Stimulated activated naive CD8-positive, alpha-beta T cell treated with anti-CD3 and anti-CD28 coated beads, Interleukin-15, Interleukin-2, amounts not matched to agents 100 ng/mL and 50 ng/mL, for 24 hours (primary cell): Measurements from ENCODE around the gene ATXN10.

Experiments used
- H3K27ac Mint-ChIP-seq: one replicate; pipeline ENCODE4 v1.8.0; 2021; ENCODE audit warnings: mild to moderate bottlenecking, mixed read lengths
- H3K27me3 Mint-ChIP-seq: one replicate; pipeline ENCODE4 v1.8.0; 2021; ENCODE audit warnings: mixed read lengths
- H3K36me3 Mint-ChIP-seq: one replicate; pipeline ENCODE4 v1.8.0; 2021; ENCODE audit warnings: low read depth, mixed read lengths
- H3K4me1 Mint-ChIP-seq: one replicate; pipeline ENCODE4 v1.8.0; 2021; ENCODE audit warnings: low read depth, mixed read lengths
- H3K4me3 Mint-ChIP-seq: one replicate; pipeline ENCODE4 v1.8.0; 2021; ENCODE audit warnings: mild to moderate bottlenecking, mixed read lengths
- H3K9me3 Mint-ChIP-seq: one replicate; pipeline ENCODE4 v1.8.0; 2021; ENCODE audit warnings: mixed read lengths

Gene ATXN10

DNA sequence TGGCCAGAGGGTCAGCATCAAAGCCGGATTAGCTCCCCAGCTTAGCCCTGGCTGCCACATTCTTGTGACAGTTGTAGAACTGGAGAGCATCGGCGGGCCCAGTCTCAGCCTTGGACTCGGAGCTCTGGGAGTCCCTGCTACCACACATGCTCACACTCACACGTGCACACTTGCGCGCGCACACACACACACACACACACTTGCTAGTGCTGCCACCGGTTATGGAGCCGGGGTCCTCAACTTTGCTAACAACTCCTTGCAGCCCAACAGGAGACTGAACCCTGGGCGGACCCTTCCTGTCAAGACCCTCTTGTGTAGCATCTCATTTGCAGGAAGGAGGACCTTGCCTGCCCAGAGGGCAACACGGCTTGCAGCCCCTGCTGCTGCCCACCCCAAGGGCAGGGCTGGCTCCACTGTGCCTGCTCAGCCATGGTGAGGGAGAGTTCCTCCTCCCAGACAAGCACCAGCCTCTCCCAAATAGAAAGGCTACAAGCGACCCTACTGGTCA is 197.8 kb downstream of the ATXN10 start:
- no peak overlapping the region for H3K27ac Mint-ChIP-seq
- H3K4me1 Mint-ChIP-seq: peaks cover 3% of the 10 kb centered on the region
- H3K9me3 Mint-ChIP-seq: peaks cover 9% of the 10 kb centered on the region
- no peaks in the 10 kb centered on the region for H3K36me3 Mint-ChIP-seq
- H3K4me3 Mint-ChIP-seq: no peak overlapping the region
- H3K27me3 Mint-ChIP-seq: peaks cover 49% of the 10 kb centered on the region

DNA sequence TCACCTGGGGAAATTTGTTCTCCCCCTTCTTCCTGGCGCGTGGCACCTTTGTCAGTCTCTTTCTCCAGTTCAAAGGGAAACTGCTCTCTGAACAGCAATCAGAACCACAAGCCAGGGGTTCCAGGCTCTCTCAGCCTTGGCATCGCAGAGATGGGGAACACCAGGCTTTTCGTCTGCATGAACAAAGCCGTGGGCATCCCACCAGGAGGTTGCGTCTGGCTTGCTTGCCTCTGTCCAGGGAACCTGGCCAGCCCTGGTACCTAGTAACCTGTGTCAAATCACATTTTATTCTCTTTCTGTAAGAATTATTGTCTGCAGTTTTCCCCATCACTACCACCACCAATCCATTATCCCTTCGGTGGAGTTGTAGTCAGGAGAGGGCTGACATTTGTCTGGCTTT is 198.4 kb downstream of the ATXN10 start:
- Mint-ChIP-seq H3K27ac (no peak overlapping the region), H3K9me3 (peaks cover 9% of the 10 kb centered on the region), H3K4me3 (no peak overlapping the region), H3K4me1 (no peaks in the 10 kb centered on the region), H3K36me3 (no peaks in the 10 kb centered on the region), H3K27me3 (peaks cover 46% of the 10 kb centered on the region)

DNA sequence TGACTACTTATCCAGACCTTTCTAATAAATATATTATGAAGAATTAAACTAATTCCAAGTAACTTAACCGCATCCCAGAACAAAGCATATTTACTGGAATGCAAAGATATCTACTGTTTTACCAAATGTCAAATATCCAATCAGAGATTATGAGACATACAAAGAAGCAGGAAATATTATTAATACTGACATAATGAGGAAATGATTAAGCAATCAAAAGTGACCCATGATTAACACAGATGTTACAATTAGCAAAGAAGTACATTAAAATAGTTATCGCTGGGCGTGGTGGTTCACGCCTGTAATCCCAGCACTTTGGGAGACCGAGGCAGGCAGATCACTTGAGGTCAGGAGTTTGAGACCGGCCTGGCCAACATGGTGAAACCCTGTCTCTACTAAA is 200.1 kb downstream of the ATXN10 start:
- Mint-ChIP-seq H3K9me3 (peaks cover 9% of the 10 kb centered on the region), H3K36me3 (no peaks in the 10 kb centered on the region), H3K27ac (no peak overlapping the region), H3K4me3 (no peak overlapping the region), H3K4me1 (no peaks in the 10 kb centered on the region), H3K27me3 (peaks cover 40% of the 10 kb centered on the region)

DNA sequence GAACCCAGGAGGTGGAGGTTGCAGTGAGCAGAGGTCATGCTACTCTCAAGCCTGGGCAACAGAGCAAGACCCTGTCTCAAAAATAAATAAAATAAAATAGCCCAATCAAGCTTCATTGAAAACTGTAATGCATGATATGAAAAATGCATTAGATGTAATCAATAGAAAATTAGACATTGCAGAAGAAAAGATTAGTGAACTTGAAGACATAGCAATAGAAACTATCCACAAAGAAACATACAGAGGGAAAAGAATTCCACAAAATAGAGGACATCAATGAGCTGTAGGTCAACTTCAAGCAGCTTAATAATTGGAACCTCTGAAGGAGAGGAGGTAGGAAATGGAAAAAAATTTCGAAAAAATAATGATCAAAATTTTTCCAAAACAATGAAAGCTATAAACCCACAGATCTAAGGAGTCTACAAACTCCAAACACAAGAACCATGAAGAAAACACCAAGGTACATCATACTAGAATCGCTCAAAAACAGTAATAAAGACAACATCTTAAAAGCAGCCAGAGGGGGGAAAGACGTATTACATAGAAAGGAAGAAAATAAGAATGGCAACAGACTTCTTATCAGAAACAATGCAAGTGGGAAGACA is 201.1 kb downstream of the ATXN10 start:
- Mint-ChIP-seq H3K4me1 (no peaks in the 10 kb centered on the region), H3K36me3 (no peaks in the 10 kb centered on the region)

DNA sequence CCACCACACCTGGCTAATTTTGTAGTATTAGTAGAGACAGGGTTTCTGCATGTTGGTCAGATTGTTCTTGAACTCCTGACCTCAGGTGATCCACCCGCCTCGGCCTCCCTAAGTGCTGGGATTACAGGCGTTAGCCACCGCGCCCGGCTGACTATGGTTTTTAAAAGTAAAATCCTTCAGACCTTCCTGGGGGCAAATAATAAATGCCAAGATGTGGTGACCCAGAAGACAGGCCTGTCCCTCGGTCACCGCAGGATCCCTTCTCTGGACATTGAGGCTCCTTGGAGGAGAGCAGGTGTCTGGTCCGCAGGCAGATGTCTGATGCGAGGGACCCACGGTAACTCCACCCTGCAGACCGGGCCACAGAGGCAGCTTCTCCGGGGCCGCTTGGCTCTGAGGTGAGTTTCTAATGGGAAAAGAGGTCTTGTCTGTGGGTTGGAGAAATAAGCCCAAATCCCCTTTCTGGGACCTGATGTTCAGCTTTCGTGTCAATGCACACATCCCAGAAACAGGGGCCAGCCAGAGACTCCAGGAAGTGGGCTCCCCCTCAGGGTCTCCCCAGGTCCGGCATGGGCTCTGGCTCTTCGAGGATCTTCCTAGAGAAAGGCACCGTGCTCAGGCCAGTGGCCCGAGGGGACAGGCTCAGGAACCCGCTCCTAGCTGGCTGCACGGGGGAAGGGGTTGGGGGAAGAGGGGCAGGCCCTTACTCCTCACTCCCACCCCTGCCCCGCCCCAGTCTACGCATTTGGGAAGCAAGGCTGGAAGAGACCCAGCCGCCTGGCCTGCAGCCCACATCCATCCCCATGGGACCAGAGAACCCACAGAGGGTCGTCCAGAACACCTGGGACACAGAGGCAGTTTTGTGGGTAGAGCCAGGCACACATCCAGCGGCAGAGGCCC is 204.8 kb downstream of the ATXN10 start:
- H3K27me3 Mint-ChIP-seq: peaks cover 40% of the 10 kb centered on the region
- no peak overlapping the region for H3K27ac Mint-ChIP-seq
- H3K4me3 Mint-ChIP-seq: no peak overlapping the region
- H3K4me1 Mint-ChIP-seq: no peaks in the 10 kb centered on the region
- H3K36me3 Mint-ChIP-seq: no peaks in the 10 kb centered on the region
- peaks cover 9% of the 10 kb centered on the region for H3K9me3 Mint-ChIP-seq

More for the DNA sequence above, 201.1 kb downstream of the ATXN10 start:
- Mint-ChIP-seq H3K9me3 (peaks cover 9% of the 10 kb centered on the region), H3K27me3 (peaks cover 39% of the 10 kb centered on the region), H3K4me3 (no peak overlapping the region), H3K27ac (no peak overlapping the region)

DNA sequence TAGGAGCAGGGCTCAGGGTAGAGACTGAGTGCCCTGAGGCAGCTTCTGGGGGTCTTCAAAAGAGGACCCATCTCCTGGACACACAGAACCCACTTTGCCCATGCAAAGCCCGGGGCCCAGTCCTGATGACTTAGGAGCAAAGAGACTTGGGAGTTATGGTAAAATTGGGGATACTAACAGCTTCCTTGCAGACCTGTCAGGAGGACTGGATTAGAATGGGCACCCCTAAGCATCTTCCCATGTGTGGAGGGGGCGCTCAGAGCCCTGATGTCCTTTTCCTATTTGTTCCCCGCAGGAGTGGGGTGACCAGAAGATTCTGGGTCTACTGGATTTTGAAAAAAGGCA is 205.4 kb downstream of the ATXN10 start:
- Mint-ChIP-seq H3K27me3 (peaks cover 46% of the 10 kb centered on the region), H3K4me3 (no peak overlapping the region)

DNA sequence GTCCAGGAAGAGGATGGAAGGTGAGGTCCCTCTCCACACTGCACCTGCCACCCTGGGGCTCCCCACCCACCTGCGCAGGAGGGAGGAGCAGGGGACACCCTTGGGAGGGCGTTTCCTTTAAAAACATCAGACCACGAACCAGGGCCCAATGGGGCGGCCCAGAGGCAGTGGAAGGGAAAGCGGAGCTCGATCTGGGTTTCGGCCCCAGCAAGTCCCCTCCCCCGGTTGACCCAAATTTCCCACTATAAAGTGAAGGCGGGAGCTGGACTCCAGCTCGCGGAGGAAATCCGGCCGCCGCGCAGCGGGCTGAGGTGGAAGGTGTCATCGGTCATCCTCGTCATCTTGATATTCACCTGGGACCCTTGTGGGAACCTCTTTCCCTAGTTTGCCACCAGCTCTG is 206.0 kb downstream of the ATXN10 start:
- Mint-ChIP-seq H3K27me3 (peaks cover 49% of the 10 kb centered on the region), H3K4me1 (no peaks in the 10 kb centered on the region), H3K4me3 (no peak overlapping the region), H3K36me3 (no peaks in the 10 kb centered on the region), H3K27ac (no peak overlapping the region), H3K9me3 (peaks cover 8% of the 10 kb centered on the region)

More for the DNA sequence above, 205.4 kb downstream of the ATXN10 start:
- no peaks in the 10 kb centered on the region for H3K4me1 Mint-ChIP-seq
- H3K9me3 Mint-ChIP-seq: peaks cover 9% of the 10 kb centered on the region
- no peak overlapping the region for H3K27ac Mint-ChIP-seq
- H3K36me3 Mint-ChIP-seq: no peaks in the 10 kb centered on the region

DNA sequence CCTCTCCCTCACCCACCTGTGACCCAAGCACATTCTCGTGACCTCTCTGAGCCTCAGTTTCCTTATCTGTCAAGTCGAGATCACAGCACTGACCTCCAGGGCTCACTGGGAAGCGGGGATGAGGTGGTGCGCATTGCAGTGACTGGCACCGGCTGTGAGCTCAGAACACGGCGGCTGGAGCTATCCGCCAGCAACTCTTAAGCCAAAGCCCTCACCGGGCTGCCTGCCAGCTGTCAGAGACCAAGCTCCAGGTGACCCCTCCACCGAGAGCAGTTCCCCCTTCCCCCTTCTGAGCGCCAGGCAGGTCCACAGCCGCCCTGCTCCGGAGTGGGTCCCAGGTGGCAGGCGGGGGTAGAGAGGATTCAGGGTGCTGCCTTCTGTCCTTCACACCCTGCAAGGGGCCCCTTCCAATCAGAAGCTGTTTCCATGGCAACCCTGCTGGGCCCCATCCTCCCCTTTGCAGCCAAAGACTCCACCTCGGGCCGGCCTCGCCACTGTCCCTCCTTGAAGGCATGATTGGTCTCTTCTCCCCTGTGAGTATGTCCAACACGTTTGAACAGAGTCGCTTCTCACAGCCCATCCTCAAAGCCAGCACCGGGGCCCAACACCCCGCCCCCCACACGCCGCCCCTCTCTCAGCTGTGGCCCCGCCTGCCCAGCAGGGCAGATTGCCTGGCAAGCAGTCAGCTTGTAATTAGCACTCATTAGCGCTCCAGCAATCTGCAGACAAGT is 206.6 kb downstream of the ATXN10 start:
- Mint-ChIP-seq H3K4me3 (no peak overlapping the region), H3K9me3 (peaks cover 2% of the 10 kb centered on the region), H3K27ac (no peak overlapping the region), H3K36me3 (no peaks in the 10 kb centered on the region), H3K4me1 (no peaks in the 10 kb centered on the region), H3K27me3 (peaks cover 46% of the 10 kb centered on the region)

DNA sequence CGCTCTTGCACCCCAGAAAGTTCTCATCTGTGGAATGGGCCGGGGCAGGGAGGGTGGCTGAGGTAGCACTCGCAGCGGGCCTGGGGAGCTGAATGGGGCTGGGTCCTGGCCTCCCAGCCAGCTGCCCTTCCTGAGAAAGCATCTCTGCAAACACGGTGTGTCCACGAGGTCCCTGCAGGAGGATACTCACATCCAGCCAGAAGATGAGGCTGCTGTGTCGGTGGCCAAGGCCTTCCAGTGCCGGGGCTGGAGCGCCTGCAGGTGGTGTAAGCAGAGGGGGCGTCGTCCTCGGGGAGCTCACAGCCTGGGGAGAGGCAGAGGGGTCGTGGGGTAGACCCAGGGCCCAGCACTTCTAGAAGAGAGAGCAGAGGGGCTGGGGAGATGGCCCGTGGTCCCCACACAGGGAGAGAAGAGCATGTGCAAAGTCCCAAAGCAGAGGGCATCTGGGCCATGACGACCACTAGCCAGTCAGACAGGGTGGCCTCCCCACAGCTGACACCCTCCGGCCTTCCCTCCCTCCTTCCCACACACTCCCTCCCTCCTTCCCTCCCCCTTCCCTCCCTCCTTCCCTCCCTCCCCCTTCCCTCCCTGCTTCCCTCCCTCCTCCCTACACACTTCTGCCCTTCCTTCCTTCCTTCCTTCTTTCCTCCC is 207.4 kb downstream of the ATXN10 start:
- Mint-ChIP-seq H3K9me3 (no peaks in the 10 kb centered on the region), H3K4me3 (no peak overlapping the region), H3K27me3 (peaks cover 43% of the 10 kb centered on the region), H3K4me1 (no peaks in the 10 kb centered on the region), H3K27ac (no peak overlapping the region), H3K36me3 (no peaks in the 10 kb centered on the region)

DNA sequence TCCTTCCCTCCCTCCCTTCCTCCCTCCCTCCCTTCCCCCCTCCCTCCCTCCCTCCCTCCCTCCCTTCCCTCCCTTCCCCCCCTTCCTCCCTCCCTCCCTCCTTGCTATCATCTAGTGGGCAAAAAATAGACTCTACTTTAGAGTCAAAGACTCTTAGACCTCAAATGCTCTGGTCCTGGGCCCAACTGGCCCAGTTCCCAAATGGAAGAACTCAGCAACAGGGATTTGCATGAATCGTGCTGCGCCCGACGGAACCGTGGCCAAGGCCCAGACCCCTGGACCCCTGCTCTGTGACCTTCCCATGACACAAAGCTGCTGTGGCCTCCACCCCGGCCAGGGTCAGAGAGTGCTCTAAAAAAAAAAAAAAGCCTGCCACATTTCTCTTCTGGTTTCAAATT is 207.9 kb downstream of the ATXN10 start:
- no peak overlapping the region for H3K27ac Mint-ChIP-seq
- no peak overlapping the region for H3K4me3 Mint-ChIP-seq
- H3K36me3 Mint-ChIP-seq: no peaks in the 10 kb centered on the region
- H3K27me3 Mint-ChIP-seq: peaks cover 38% of the 10 kb centered on the region
- H3K9me3 Mint-ChIP-seq: no peaks in the 10 kb centered on the region
- no peaks in the 10 kb centered on the region for H3K4me1 Mint-ChIP-seq

DNA sequence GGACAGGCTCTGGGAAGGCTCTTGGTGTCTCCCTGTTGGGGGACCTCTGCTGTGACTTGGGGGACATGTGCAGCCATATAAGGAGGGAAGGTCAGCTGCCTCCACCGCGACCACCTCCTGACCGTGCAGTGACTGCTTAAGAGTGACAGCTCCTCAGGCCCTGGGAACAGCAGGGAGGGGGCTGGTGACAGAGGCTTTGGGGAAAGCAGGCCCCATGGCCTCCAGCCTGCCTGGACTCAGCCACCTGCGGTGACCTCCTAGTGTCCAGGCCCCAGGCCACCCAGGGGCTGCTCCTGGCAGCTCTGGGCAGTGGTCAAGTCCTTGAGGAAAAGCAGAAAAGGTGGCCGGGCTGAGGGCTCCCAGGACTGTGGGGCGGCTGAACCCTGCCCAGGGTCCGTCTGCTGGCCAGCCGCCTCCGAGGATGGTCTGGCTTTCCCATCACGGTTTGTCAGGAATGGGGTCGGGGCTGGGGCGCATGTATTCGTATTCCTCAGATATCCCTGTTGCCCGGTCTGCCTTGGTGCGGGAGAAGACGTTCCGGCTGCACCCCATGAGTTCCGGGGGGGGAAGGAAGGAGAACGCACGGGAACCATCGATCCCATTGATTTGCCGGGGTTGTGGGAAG is 208.6 kb downstream of the ATXN10 start:
- no peaks in the 10 kb centered on the region for H3K9me3 Mint-ChIP-seq
- no peaks in the 10 kb centered on the region for H3K4me1 Mint-ChIP-seq
- H3K4me3 Mint-ChIP-seq: no peak overlapping the region
- H3K36me3 Mint-ChIP-seq: no peaks in the 10 kb centered on the region
- peaks cover 37% of the 10 kb centered on the region for H3K27me3 Mint-ChIP-seq
- no peak overlapping the region for H3K27ac Mint-ChIP-seq

DNA sequence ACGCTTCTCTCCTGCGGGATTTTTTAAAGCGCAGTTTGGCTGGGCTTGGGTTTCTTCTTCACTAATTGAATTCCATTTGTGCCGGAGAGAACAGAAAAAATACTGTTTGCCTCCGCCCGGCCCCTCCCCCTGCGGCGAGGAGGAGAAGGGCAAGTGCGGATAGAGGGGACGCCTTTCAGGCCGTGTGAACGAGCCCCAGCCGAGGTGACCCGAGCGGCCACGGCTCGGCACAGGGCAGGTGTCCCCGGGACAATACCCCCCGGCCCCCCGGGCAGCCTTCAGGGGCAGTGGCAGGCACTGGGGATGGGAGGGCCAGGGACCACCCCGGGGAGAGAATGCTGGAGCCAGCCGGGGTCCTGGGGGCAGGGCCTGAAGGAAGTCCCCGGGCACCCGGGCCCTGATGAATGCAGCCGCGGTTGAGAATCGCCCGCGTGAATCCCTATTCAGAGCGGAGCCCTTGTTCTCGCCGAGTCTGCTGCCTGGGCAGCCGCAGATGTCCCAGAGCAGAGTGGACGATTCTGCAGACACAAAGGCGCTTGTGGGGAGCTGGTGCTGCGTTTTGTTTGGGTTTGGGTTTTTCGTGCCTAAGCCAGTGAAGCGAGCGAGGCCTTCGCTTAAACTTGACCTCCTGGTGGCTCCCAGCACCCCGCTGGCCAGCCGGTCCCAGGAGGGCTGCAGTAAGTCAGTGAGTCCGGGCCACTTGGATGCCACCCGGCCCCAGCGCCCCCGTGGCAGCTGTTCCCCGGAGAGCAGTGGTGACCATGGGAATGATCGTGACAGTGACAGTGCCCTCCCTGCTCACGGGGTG is 209.3 kb downstream of the ATXN10 start:
- Mint-ChIP-seq H3K36me3 (no peaks in the 10 kb centered on the region), H3K4me3 (no peak overlapping the region), H3K9me3 (no peaks in the 10 kb centered on the region), H3K4me1 (no peaks in the 10 kb centered on the region), H3K27me3 (peaks cover 37% of the 10 kb centered on the region), H3K27ac (no peak overlapping the region)

DNA sequence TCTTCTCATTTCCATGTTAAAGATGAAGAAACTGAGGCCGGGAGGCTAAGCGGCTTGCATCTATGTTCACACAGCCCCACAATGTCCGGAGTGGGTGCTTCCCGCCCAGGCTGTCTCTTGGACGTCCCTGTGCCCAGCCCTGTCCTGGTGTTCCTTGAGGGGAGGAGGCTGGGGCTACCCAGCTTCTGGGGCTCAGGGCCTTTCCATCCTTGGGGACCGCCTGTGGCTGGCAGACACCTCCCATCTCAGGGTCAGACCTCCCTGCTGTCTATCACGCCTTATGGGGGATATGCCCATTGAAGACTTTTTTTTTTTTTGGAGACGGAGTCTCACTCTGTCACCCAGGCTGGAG is 209.9 kb downstream of the ATXN10 start:
- no peaks in the 10 kb centered on the region for H3K9me3 Mint-ChIP-seq
- peaks cover 35% of the 10 kb centered on the region for H3K27me3 Mint-ChIP-seq
- H3K4me3 Mint-ChIP-seq: no peak overlapping the region
- H3K27ac Mint-ChIP-seq: no peak overlapping the region
- H3K4me1 Mint-ChIP-seq: no peaks in the 10 kb centered on the region
- no peaks in the 10 kb centered on the region for H3K36me3 Mint-ChIP-seq
